Endodermal cell (in vitro differentiated cells): ENCODE data around the gene TRIM24. TPM values are rescaled to one million over a fixed set of nuclear protein-coding genes. Genes with fewer than 3 reads are reported as not detected.

Source experiments
- DNase-seq: peaks from one replicate; pipeline ENCODE4 v3.0.0-alpha.2; 2017
- H3K27ac ChIP-seq: 2 replicates; pipeline ENCODE4 v1.5.1; 2013; ENCODE audit warnings: mild to moderate bottlenecking, low read depth, low read length, moderate library complexity
- H3K27me3 ChIP-seq: 2 replicates; pipeline ENCODE4 v1.6.1; 2013; ENCODE audit warnings: mild to moderate bottlenecking, low read length, moderate library complexity; ENCODE audit not compliant: insufficient read depth, control insufficient read depth, poor library complexity, severe bottlenecking
- H3K36me3 ChIP-seq: 2 replicates; pipeline ENCODE4 v1.7.0; 2013; ENCODE audit warnings: mild to moderate bottlenecking, low read length, moderate library complexity; ENCODE audit not compliant: control insufficient read depth, insufficient read depth
- H3K4me1 ChIP-seq: one replicate; pipeline ENCODE4 v1.7.0; 2013; ENCODE audit warnings: low read length; ENCODE audit not compliant: control insufficient read depth, insufficient read depth
- H3K4me3 ChIP-seq: 2 replicates; pipeline ENCODE4 v1.5.1; 2013; ENCODE audit warnings: mild to moderate bottlenecking, low read length, moderate library complexity
- H3K9ac ChIP-seq: 2 replicates; pipeline ENCODE4 v1.6.1; 2013; ENCODE audit warnings: mild to moderate bottlenecking, low read length, moderate library complexity; ENCODE audit not compliant: poor library complexity, severe bottlenecking; ENCODE audit errors: extremely low read depth
- H3K9me3 ChIP-seq: 2 replicates; pipeline ENCODE4 v1.6.1; 2013; ENCODE audit warnings: mild to moderate bottlenecking, low read length, moderate library complexity; ENCODE audit not compliant: control insufficient read depth
- H3K27ac Mint-ChIP-seq: 2 replicates; pipeline ENCODE4 v1.8.0; 2020; ENCODE audit warnings: mixed read lengths
- H3K27me3 Mint-ChIP-seq: 2 replicates; pipeline ENCODE4 v1.8.0; 2021; ENCODE audit warnings: mild to moderate bottlenecking, mixed read lengths; ENCODE audit not compliant: insufficient read depth
- H3K36me3 Mint-ChIP-seq: 2 replicates; pipeline ENCODE4 v1.8.0; 2020; ENCODE audit warnings: low read depth, mixed read lengths
- H3K4me1 Mint-ChIP-seq: 2 replicates; pipeline ENCODE4 v1.8.0; 2020; ENCODE audit warnings: mixed read lengths
- H3K4me3 Mint-ChIP-seq: 2 replicates; pipeline ENCODE4 v1.8.0; 2020; ENCODE audit warnings: mild to moderate bottlenecking, moderate library complexity, mixed read lengths
- H3K9me3 Mint-ChIP-seq: 2 replicates; pipeline ENCODE4 v1.8.0; 2020; ENCODE audit warnings: mild to moderate bottlenecking, mixed read lengths
- WGBS, 2 experiments: methylation state at CpG; one replicate each; pipeline versions ENCODE4 v1.1.5 to v1.1.7; 2013; ENCODE audit warnings: missing lambda C conversion rate in 2 of 2, mixed read lengths in 1 of 2; ENCODE audit not compliant: insufficient coverage in 1 of 2, insufficient read length in 1 of 2; 5-methylcytosine and 5-hydroxymethylcytosine counted together
- total RNA-seq, 2 donors: library from RNA; stranded (reverse); fragmentation: NEBNext Ultra II Directional in 1 of 2; extraction: Animal tissue kit (Norgen Biotek cat#: 25700) in 1 of 2; gene quantifications; 2 replicates in 1 of 2; 3 replicates in 1 of 2; pipeline ENCODE4 v1.2.1, GENCODE V29; 2021
- TF ChIP-seq, protein P1 (sequence below): fragments of 200-600 bp; sonication (generic); conservative IDR thresholded peaks from 2 replicates; pipeline ENCODE4 v1.5.0; 2021; ENCODE audit warnings: antibody characterized with exemption, mild to moderate bottlenecking

TRIM24 gene
- total RNA-seq, 2 donors from 2014 or later: 62.1 to 70.1 TPM

DNA sequence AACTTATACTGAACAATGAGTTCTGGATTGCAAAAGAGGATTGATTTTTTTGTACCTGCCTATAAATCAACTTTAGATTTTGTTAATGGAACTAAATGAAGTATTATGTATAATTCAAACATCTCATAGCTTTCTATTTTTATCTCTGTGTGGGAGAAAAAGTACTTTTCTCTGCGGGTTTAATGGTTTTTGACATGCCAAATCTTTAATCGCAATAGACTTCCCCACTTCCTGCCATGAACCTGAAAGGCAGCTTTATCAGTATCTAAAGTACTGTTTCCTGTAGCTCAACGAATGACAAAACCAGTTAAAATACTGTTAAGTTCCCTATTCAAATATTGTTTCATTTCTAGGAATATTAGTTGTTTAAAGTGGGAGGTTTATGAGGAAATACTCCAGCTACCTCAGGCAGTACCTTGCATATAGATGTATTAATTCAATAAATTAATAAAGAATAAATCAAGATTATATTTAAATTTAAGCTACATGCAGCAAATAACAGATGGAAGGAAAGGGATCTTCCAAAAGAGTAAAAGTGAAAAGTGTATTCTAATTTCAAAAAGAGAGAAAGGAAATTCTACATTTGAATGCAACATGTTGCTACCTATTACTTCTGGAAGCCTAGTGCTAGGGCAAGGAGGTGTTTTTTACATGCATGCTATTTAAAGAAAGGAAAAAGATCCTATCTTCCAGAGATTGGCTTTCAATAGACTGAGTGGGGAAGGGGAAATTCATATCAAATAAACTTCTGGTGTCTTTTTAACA lies 165.2 kb downstream of the TRIM24 start:
- Histone ChIP-seq H3K27ac (no peak overlapping the region), H3K4me1 (no peaks in the 10 kb centered on the region), H3K27me3 (no peaks in the 10 kb centered on the region), H3K4me3 (no peak overlapping the region), H3K9ac (no peak overlapping the region), H3K36me3 (no peaks in the 10 kb centered on the region), H3K9me3 (no peaks in the 10 kb centered on the region)
- TF ChIP-seq, protein P1, sequence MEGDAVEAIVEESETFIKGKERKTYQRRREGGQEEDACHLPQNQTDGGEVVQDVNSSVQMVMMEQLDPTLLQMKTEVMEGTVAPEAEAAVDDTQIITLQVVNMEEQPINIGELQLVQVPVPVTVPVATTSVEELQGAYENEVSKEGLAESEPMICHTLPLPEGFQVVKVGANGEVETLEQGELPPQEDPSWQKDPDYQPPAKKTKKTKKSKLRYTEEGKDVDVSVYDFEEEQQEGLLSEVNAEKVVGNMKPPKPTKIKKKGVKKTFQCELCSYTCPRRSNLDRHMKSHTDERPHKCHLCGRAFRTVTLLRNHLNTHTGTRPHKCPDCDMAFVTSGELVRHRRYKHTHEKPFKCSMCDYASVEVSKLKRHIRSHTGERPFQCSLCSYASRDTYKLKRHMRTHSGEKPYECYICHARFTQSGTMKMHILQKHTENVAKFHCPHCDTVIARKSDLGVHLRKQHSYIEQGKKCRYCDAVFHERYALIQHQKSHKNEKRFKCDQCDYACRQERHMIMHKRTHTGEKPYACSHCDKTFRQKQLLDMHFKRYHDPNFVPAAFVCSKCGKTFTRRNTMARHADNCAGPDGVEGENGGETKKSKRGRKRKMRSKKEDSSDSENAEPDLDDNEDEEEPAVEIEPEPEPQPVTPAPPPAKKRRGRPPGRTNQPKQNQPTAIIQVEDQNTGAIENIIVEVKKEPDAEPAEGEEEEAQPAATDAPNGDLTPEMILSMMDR: no peak
- H3K4me3 Mint-ChIP-seq: no peak overlapping the region
- no peaks in the 10 kb centered on the region for H3K36me3 Mint-ChIP-seq
- H3K9me3 Mint-ChIP-seq: no peaks in the 10 kb centered on the region
- 66% methylated on average over 3 of the region's 3 CpGs; no CpG with 5 or more reads in 1 of the 2 experiments for WGBS, 2 experiments
- no peak for DNase-seq
- H3K4me1 Mint-ChIP-seq: peaks cover 6% of the 10 kb centered on the region
- H3K27me3 Mint-ChIP-seq: no peaks in the 10 kb centered on the region
- no peak overlapping the region for H3K27ac Mint-ChIP-seq

DNA sequence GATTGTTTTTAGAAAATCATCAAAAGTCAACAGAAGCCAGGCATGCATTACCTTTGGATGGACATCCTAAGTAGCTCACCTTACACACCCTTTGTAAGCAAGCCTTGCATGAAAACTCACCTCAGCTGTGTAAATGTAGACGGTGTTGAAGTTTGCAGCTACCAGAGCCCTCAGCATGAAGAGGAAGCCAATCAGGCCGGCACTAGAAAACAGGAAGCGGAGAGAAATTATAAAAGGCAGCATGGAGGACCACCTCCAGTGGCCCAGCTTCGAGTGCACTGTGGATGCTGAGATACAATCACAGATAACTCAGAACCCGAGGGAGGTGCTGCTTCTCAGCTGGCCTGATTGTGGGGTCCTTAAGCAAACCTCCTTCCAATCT lies 165.8 kb downstream of the TRIM24 start:
- Mint-ChIP-seq H3K9me3 (no peaks in the 10 kb centered on the region), H3K27me3 (no peaks in the 10 kb centered on the region), H3K27ac (no peak overlapping the region), H3K4me1 (peaks cover 6% of the 10 kb centered on the region), H3K36me3 (no peaks in the 10 kb centered on the region), H3K4me3 (no peak overlapping the region)
- no peak for DNase-seq
- Histone ChIP-seq H3K4me1 (no peaks in the 10 kb centered on the region), H3K27me3 (no peaks in the 10 kb centered on the region), H3K9me3 (no peaks in the 10 kb centered on the region), H3K4me3 (no peak overlapping the region), H3K36me3 (no peaks in the 10 kb centered on the region), H3K27ac (no peak overlapping the region), H3K9ac (no peak overlapping the region)
- 85% methylated on average over 5 of the region's 5 CpGs; no CpG with 5 or more reads in 1 of the 2 experiments for WGBS, 2 experiments
- TF ChIP-seq, protein P1: no peak

DNA sequence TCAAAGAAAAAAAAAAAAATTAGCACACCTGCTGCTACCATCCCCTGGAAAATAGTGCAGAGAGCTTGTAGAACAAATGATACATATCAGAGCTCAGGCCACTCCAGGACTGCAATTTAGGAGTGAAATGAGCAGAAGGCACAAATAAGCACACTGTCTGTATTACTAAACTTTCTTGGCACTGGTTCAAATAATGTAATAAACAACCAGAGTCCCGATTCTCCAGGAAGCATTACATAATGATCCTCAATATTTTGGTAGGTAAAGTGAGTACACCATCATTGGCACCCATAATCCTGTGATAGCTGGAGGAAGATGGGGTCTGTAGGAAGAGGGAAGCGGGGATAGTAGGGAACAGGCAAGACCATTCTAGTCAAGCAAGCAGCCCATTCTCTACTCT lies 166.8 kb downstream of the TRIM24 start:
- Histone ChIP-seq H3K9me3 (no peaks in the 10 kb centered on the region), H3K27me3 (no peaks in the 10 kb centered on the region), H3K27ac (no peak overlapping the region), H3K4me3 (no peak overlapping the region), H3K4me1 (no peaks in the 10 kb centered on the region), H3K9ac (no peak overlapping the region), H3K36me3 (no peaks in the 10 kb centered on the region)
- no peak for DNase-seq
- no peaks in the 10 kb centered on the region for H3K36me3 Mint-ChIP-seq
- no peaks in the 10 kb centered on the region for H3K27me3 Mint-ChIP-seq
- H3K4me1 Mint-ChIP-seq: peaks cover 6% of the 10 kb centered on the region
- WGBS, 2 experiments: 95% methylated on average over 2 of the region's 2 CpGs; no CpG with 5 or more reads in 1 of the 2 experiments
- no peak overlapping the region for H3K4me3 Mint-ChIP-seq
- TF ChIP-seq, protein P1: no peak
- no peaks in the 10 kb centered on the region for H3K9me3 Mint-ChIP-seq
- H3K27ac Mint-ChIP-seq: no peak overlapping the region
